ENCODE results near the gene TP53I11.

TP53I11 gene

DNA sequence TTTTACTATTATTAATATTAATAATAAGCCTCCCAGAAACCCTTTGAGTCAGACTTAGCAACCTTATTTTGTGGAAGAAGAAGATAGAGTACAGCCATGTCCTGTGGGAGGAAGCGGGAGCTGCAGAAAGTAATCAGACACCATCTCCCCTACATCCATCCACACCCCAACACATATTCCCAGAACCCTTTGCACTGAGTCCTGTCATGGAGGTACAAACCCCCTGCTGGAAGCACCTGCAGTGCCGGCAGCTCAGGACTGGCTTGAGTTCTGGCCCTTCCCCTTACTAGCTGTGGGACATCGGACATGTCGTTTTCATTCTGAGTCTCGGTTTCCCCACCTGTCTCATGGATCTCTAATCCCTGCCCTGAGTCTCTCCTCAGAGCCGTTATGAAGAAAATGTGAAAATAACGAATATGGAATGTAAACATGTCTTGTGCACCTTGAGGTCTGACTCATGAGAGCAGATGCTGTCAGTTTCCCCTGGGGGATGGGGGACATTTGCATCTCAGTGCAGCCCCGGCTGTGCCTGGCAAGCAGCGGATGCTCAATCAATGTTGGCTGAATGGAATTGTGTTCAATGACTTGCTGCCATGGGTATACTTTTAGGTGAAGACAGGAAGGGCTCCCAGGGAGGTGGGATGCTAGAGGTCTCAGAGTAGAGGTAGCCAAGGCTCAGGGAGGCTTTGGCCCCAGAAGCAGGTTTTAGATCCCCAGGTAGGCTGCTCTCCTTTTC lies 45.4 kb downstream of the TP53I11 start:
- no peak overlapping the region for H2AK5ac ChIP-seq (ENCODE audit: low read length, severe bottlenecking)
- H2BK120ac ChIP-seq (ENCODE audit: low read depth, low read length) = no peak overlapping the region
- H4K8ac ChIP-seq (ENCODE audit: low read length) = no peak overlapping the region
- no peaks in the 10 kb centered on the region for H3K9me3 ChIP-seq (ENCODE audit: control insufficient read depth, low read length)
- no peak overlapping the region for H3K23ac ChIP-seq (ENCODE audit: low read length in 2 of 2)
- no peak for DNase-seq
- H3K36me3 ChIP-seq (ENCODE audit: control insufficient read depth in 1 of 2, insufficient read depth in 2 of 2, low read depth in 1 of 2, low read length in 2 of 2) = no peaks in the 10 kb centered on the region
- no peak overlapping the region for H4K91ac ChIP-seq (ENCODE audit: low read length)
- H2BK5ac ChIP-seq (ENCODE audit: low read depth, low read length, poor library complexity, severe bottlenecking) = no peak overlapping the region
- 61% methylated on average over 9 of the region's 9 CpGs for WGBS
- peaks cover 2% of the 10 kb centered on the region for H3K4me1 ChIP-seq (ENCODE audit: control insufficient read depth, insufficient read depth, low read depth, low read length)
- H3K4me2 ChIP-seq (ENCODE audit: low read length, poor library complexity, severe bottlenecking) = no peak overlapping the region
- no peak overlapping the region for H2BK12ac ChIP-seq (ENCODE audit: low read length in 2 of 2)
- no peaks in the 10 kb centered on the region for H3K79me1 ChIP-seq (replicated peaks; ENCODE audit: low read length, poor library complexity, severe bottlenecking)
- no peak overlapping the region for H3K9ac ChIP-seq (ENCODE audit: low read length)
- H3K14ac ChIP-seq (ENCODE audit: low read length in 2 of 2) = no peak overlapping the region
- no peak overlapping the region for H3K4ac ChIP-seq (ENCODE audit: low read depth in 1 of 2, low read length in 2 of 2)
- H2AFZ ChIP-seq (ENCODE audit: low read depth, low read length) = no peak overlapping the region
- H3K27ac ChIP-seq (ENCODE audit: low read length, poor library complexity, severe bottlenecking) = no peak overlapping the region
- no peak overlapping the region for H3K18ac ChIP-seq (ENCODE audit: low read depth in 1 of 2, low read length in 2 of 2)
- no peak overlapping the region for H3K4me3 ChIP-seq (ENCODE audit: insufficient read depth in 1 of 2, low read depth in 1 of 2, low read length in 2 of 2)
- H2BK15ac ChIP-seq (ENCODE audit: low read depth, poor library complexity, severe bottlenecking) = no peak overlapping the region
- H3K27me3 ChIP-seq (ENCODE audit: control insufficient read depth in 1 of 2, insufficient read depth in 1 of 2, low read length in 2 of 2) = peaks cover 59 to 74% of the 10 kb centered on the region in 2 experiments

DNA sequence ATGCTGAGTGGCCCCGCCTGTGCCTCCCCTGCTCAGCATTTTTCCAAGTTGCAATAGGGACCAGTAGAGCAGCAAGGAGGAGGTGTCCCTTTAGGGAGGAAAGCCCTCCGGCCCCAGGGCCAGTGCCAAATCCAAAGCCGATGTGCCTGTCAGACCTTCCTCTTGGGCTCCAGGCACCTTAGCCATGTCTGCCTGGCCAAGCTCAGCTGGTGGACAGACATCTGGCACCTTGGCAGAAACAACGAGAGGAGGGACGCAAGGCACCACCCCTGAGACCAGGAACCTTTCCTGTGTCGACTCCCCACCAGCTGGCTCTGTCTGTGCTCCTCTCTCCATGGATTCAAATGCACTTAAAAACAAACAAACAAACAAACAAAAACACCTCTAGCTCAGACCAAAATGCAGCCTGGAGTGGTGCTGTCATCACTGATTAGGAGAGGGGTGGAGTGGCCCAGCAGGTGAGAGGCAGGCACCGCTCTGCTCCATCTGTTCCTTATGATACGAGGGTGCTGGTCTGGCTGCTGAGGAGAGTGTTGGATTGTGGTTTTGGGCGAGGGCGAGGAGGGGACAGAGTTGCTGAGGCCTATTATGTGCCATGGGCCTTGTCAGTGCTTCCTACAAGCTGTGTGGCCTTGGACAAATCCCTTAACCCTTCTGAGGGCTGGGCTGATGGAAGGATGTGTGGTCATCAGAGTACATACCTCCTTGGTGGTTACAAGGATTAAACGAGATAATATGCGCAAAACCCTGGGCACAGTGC lies 46.2 kb downstream of the TP53I11 start:
- Histone ChIP-seq H3K23ac (ENCODE audit: low read length in 2 of 2) (no peak overlapping the region), H3K9ac (ENCODE audit: low read length) (no peak overlapping the region), H2BK12ac (ENCODE audit: low read length in 2 of 2) (no peak overlapping the region), H3K4ac (ENCODE audit: low read depth in 1 of 2, low read length in 2 of 2) (no peak overlapping the region), H3K79me1 (replicated peaks; ENCODE audit: low read length, poor library complexity, severe bottlenecking) (no peaks in the 10 kb centered on the region), H3K4me2 (ENCODE audit: low read length, poor library complexity, severe bottlenecking) (no peak overlapping the region), H2AK5ac (ENCODE audit: low read length, severe bottlenecking) (no peak overlapping the region), H2BK15ac (ENCODE audit: low read depth, poor library complexity, severe bottlenecking) (no peak overlapping the region), H3K14ac (ENCODE audit: low read length in 2 of 2) (no peak overlapping the region), H3K18ac (ENCODE audit: low read depth in 1 of 2, low read length in 2 of 2) (no peak overlapping the region), H3K9me3 (ENCODE audit: control insufficient read depth, low read length) (no peaks in the 10 kb centered on the region), H3K36me3 (ENCODE audit: control insufficient read depth in 1 of 2, insufficient read depth in 2 of 2, low read depth in 1 of 2, low read length in 2 of 2) (no peaks in the 10 kb centered on the region), H2BK120ac (ENCODE audit: low read depth, low read length) (no peak overlapping the region), H4K8ac (ENCODE audit: low read length) (no peak overlapping the region), H3K4me3 (ENCODE audit: insufficient read depth in 1 of 2, low read depth in 1 of 2, low read length in 2 of 2) (no peak overlapping the region), H3K27me3 (ENCODE audit: control insufficient read depth in 1 of 2, insufficient read depth in 1 of 2, low read length in 2 of 2) (peaks cover 58 to 73% of the 10 kb centered on the region in 2 experiments), H2BK5ac (ENCODE audit: low read depth, low read length, poor library complexity, severe bottlenecking) (no peak overlapping the region), H4K91ac (ENCODE audit: low read length) (no peak overlapping the region), H3K27ac (ENCODE audit: low read length, poor library complexity, severe bottlenecking) (no peak overlapping the region), H3K4me1 (ENCODE audit: control insufficient read depth, insufficient read depth, low read depth, low read length) (peaks cover 2% of the 10 kb centered on the region), H2AFZ (ENCODE audit: low read depth, low read length) (no peak overlapping the region)
- no peak for DNase-seq
- WGBS = 65% methylated on average over 9 of the region's 12 CpGs

GRCh38 chr11:44903518-44903917 lies 47.2 kb downstream of the TP53I11 start:
- H3K4me3 ChIP-seq (ENCODE audit: insufficient read depth in 1 of 2, low read depth in 1 of 2, low read length in 2 of 2) = no peak overlapping the region
- no peaks in the 10 kb centered on the region for H3K79me1 ChIP-seq (replicated peaks; ENCODE audit: low read length, poor library complexity, severe bottlenecking)
- H2AFZ ChIP-seq (ENCODE audit: low read depth, low read length) = no peak overlapping the region
- H4K91ac ChIP-seq (ENCODE audit: low read length) = no peak overlapping the region
- no peak overlapping the region for H3K23ac ChIP-seq (ENCODE audit: low read length in 2 of 2)
- H3K36me3 ChIP-seq (ENCODE audit: control insufficient read depth in 1 of 2, insufficient read depth in 2 of 2, low read depth in 1 of 2, low read length in 2 of 2) = no peaks in the 10 kb centered on the region
- H2AK5ac ChIP-seq (ENCODE audit: low read length, severe bottlenecking) = no peak overlapping the region
- H4K8ac ChIP-seq (ENCODE audit: low read length) = no peak overlapping the region
- H2BK5ac ChIP-seq (ENCODE audit: low read depth, low read length, poor library complexity, severe bottlenecking) = no peak overlapping the region
- no peak overlapping the region for H3K4me2 ChIP-seq (ENCODE audit: low read length, poor library complexity, severe bottlenecking)
- WGBS = 100% methylated on average over 2 of the region's 3 CpGs
- H3K4me1 ChIP-seq (ENCODE audit: control insufficient read depth, insufficient read depth, low read depth, low read length) = peaks cover 2% of the 10 kb centered on the region
- no peak for DNase-seq
- H3K9me3 ChIP-seq (ENCODE audit: control insufficient read depth, low read length) = peaks cover 5% of the 10 kb centered on the region
- no peak overlapping the region for H3K18ac ChIP-seq (ENCODE audit: low read depth in 1 of 2, low read length in 2 of 2)
- peaks cover 59 to 73% of the 10 kb centered on the region in 2 experiments for H3K27me3 ChIP-seq (ENCODE audit: control insufficient read depth in 1 of 2, insufficient read depth in 1 of 2, low read length in 2 of 2)
- H2BK12ac ChIP-seq (ENCODE audit: low read length in 2 of 2) = no peak overlapping the region
- H3K27ac ChIP-seq (ENCODE audit: low read length, poor library complexity, severe bottlenecking) = no peak overlapping the region
- H3K14ac ChIP-seq (ENCODE audit: low read length in 2 of 2) = no peak overlapping the region
- no peak overlapping the region for H3K9ac ChIP-seq (ENCODE audit: low read length)
- no peak overlapping the region for H2BK120ac ChIP-seq (ENCODE audit: low read depth, low read length)
- no peak overlapping the region for H3K4ac ChIP-seq (ENCODE audit: low read depth in 1 of 2, low read length in 2 of 2)
- H2BK15ac ChIP-seq (ENCODE audit: low read depth, poor library complexity, severe bottlenecking) = no peak overlapping the region

GRCh38 chr11:44903035-44903434 lies 47.6 kb downstream of the TP53I11 start:
- no peaks in the 10 kb centered on the region for H3K79me1 ChIP-seq (replicated peaks; ENCODE audit: low read length, poor library complexity, severe bottlenecking)
- 76% methylated on average over 7 of the region's 7 CpGs for WGBS
- no peaks in the 10 kb centered on the region for H3K36me3 ChIP-seq (ENCODE audit: control insufficient read depth in 1 of 2, insufficient read depth in 2 of 2, low read depth in 1 of 2, low read length in 2 of 2)
- H3K4ac ChIP-seq (ENCODE audit: low read depth in 1 of 2, low read length in 2 of 2) = no peak overlapping the region
- no peak overlapping the region for H2BK5ac ChIP-seq (ENCODE audit: low read depth, low read length, poor library complexity, severe bottlenecking)
- H2AK5ac ChIP-seq (ENCODE audit: low read length, severe bottlenecking) = no peak overlapping the region
- H4K91ac ChIP-seq (ENCODE audit: low read length) = no peak overlapping the region
- no peak overlapping the region for H3K4me2 ChIP-seq (ENCODE audit: low read length, poor library complexity, severe bottlenecking)
- peaks cover 2% of the 10 kb centered on the region for H3K4me1 ChIP-seq (ENCODE audit: control insufficient read depth, insufficient read depth, low read depth, low read length)
- no peak overlapping the region for H3K14ac ChIP-seq (ENCODE audit: low read length in 2 of 2)
- peaks cover 9% of the 10 kb centered on the region for H3K9me3 ChIP-seq (ENCODE audit: control insufficient read depth, low read length)
- H2BK12ac ChIP-seq (ENCODE audit: low read length in 2 of 2) = no peak overlapping the region
- no peak overlapping the region for H3K27ac ChIP-seq (ENCODE audit: low read length, poor library complexity, severe bottlenecking)
- no peak overlapping the region for H3K23ac ChIP-seq (ENCODE audit: low read length in 2 of 2)
- H2BK120ac ChIP-seq (ENCODE audit: low read depth, low read length) = no peak overlapping the region
- no peak overlapping the region for H2AFZ ChIP-seq (ENCODE audit: low read depth, low read length)
- H2BK15ac ChIP-seq (ENCODE audit: low read depth, poor library complexity, severe bottlenecking) = no peak overlapping the region
- H3K4me3 ChIP-seq (ENCODE audit: insufficient read depth in 1 of 2, low read depth in 1 of 2, low read length in 2 of 2) = no peak overlapping the region
- H4K8ac ChIP-seq (ENCODE audit: low read length) = no peak overlapping the region
- H3K27me3 ChIP-seq (ENCODE audit: control insufficient read depth in 1 of 2, insufficient read depth in 1 of 2, low read length in 2 of 2) = peaks cover 60 to 74% of the 10 kb centered on the region in 2 experiments
- no peak overlapping the region for H3K18ac ChIP-seq (ENCODE audit: low read depth in 1 of 2, low read length in 2 of 2)
- H3K9ac ChIP-seq (ENCODE audit: low read length) = no peak overlapping the region
- no peak for DNase-seq
